ENCODE data around the gene TMEM52.

TMEM52 gene

DNA sequence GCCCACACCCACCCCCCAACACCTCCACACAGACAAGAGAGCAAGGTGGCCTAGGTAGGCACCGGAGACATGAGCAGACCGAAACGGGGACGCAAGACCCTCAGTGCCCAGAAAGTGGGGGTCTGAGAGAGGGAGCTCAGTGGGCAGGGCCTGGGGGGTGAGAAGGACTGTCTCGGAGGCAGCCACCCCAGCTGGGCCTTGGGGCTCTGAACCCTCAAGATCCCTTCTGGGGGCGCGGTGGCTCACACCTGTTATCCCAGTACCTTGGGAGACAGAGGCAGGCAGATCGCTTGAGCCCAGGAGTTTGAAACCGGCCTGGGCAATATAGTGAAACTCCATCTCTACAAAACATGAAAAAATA is 19.1 kb downstream of the TMEM52 start:
- Histone ChIP-seq H3K79me2 (ENCODE audit: low read length) (no peaks in the 10 kb centered on the region), H3K4me2 (ENCODE audit: low read depth, low read length) (no peak overlapping the region), H3K27ac (ENCODE audit: low read length) (no peak overlapping the region), H3K4me3 (ENCODE audit: low read length) (no peak overlapping the region), H3F3A (ENCODE audit: insufficient read depth, low read length) (peaks cover 13% of the 10 kb centered on the region), H3K9me3 (replicated peaks; ENCODE audit: insufficient read depth, low read length) (no peaks in the 10 kb centered on the region), H3K4me1 (ENCODE audit: low read length) (peaks cover 10% of the 10 kb centered on the region), H3K36me3 (replicated peaks; ENCODE audit: insufficient read depth, low read length) (no peaks in the 10 kb centered on the region), H3K9me2 (replicated peaks; ENCODE audit: insufficient read depth, low read length) (no peaks in the 10 kb centered on the region), H4K20me1 (ENCODE audit: insufficient read depth, low read length) (no peaks in the 10 kb centered on the region), H2AFZ (ENCODE audit: low read length) (no peak overlapping the region), H3K9ac (ENCODE audit: low read length) (no peak overlapping the region), H3K27me3 (replicated peaks; ENCODE audit: insufficient read depth, low read length) (no peaks in the 10 kb centered on the region)
- DNase-seq = no peak
- no peak for TF ChIP-seq EZH2phosphoT487 (IDR thresholded peaks at IDR 0.05; ENCODE audit: low read length)
- TF ChIP-seq, protein P1, sequence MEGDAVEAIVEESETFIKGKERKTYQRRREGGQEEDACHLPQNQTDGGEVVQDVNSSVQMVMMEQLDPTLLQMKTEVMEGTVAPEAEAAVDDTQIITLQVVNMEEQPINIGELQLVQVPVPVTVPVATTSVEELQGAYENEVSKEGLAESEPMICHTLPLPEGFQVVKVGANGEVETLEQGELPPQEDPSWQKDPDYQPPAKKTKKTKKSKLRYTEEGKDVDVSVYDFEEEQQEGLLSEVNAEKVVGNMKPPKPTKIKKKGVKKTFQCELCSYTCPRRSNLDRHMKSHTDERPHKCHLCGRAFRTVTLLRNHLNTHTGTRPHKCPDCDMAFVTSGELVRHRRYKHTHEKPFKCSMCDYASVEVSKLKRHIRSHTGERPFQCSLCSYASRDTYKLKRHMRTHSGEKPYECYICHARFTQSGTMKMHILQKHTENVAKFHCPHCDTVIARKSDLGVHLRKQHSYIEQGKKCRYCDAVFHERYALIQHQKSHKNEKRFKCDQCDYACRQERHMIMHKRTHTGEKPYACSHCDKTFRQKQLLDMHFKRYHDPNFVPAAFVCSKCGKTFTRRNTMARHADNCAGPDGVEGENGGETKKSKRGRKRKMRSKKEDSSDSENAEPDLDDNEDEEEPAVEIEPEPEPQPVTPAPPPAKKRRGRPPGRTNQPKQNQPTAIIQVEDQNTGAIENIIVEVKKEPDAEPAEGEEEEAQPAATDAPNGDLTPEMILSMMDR (IDR thresholded peaks at IDR 0.05; ENCODE audit: low read length) = no peak

DNA sequence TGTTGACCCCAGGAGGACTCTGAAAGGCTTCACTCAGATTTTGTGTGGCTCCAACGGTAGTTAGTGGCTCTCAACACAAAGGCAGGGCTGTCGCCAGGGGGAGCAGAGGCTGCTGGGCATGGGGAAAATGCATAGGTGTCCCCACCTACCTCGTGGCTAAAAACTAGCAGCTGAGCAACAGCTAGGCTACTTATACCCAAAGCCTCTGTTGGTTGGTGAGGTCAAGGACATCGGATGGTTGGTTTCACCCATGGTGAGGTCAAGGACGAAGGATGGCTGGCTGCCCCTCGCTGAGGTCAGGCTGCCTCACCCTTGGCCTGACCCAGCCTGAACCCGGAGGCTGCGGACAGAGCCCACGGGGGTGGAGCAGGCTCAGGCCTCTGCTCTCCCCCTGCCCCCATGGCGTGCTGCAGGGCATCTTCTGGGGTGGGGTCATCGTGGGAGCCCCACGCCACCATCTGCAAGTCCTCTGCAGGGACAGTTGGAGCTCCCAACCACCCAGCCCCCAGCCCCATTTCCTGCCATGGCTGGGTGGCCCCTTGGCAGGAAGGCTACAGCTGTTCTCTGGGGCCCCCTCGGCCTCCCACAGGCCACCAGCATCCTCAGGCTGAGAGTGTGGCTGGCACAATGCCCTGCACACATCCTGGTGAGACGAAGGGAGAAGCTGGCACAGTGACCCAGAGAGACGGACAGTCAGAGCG is 19.7 kb downstream of the TMEM52 start:
- DNase-seq = no peak
- no peak overlapping the region for H2AFZ ChIP-seq (ENCODE audit: low read length)
- no peaks in the 10 kb centered on the region for H3K36me3 ChIP-seq (replicated peaks; ENCODE audit: insufficient read depth, low read length)
- no peaks in the 10 kb centered on the region for H3K9me3 ChIP-seq (replicated peaks; ENCODE audit: insufficient read depth, low read length)
- no peak overlapping the region for H3K9ac ChIP-seq (ENCODE audit: low read length)
- TF ChIP-seq EZH2 (optimal IDR thresholded peaks at IDR 0.05; ENCODE audit: low read depth, low read length) (no peak), EZH2phosphoT487 (IDR thresholded peaks at IDR 0.05; ENCODE audit: low read length) (no peak)
- TF ChIP-seq, protein P1 (IDR thresholded peaks at IDR 0.05; ENCODE audit: low read length) = no peak; the same call in 1 of the 2 replicates
- no peaks in the 10 kb centered on the region for H3K79me2 ChIP-seq (ENCODE audit: low read length)
- no peak overlapping the region for H3K4me3 ChIP-seq (ENCODE audit: low read length)
- H3K4me2 ChIP-seq (ENCODE audit: low read depth, low read length) = no peak overlapping the region
- peaks cover 15% of the 10 kb centered on the region for H3K4me1 ChIP-seq (ENCODE audit: low read length)
- H3K27me3 ChIP-seq (replicated peaks; ENCODE audit: insufficient read depth, low read length) = no peaks in the 10 kb centered on the region
- no peak overlapping the region for H3K27ac ChIP-seq (ENCODE audit: low read length)
- no peaks in the 10 kb centered on the region for H3K9me2 ChIP-seq (replicated peaks; ENCODE audit: insufficient read depth, low read length)
- H3F3A ChIP-seq (ENCODE audit: insufficient read depth, low read length) = peaks cover 13% of the 10 kb centered on the region
- no peaks in the 10 kb centered on the region for H4K20me1 ChIP-seq (ENCODE audit: insufficient read depth, low read length)

DNA sequence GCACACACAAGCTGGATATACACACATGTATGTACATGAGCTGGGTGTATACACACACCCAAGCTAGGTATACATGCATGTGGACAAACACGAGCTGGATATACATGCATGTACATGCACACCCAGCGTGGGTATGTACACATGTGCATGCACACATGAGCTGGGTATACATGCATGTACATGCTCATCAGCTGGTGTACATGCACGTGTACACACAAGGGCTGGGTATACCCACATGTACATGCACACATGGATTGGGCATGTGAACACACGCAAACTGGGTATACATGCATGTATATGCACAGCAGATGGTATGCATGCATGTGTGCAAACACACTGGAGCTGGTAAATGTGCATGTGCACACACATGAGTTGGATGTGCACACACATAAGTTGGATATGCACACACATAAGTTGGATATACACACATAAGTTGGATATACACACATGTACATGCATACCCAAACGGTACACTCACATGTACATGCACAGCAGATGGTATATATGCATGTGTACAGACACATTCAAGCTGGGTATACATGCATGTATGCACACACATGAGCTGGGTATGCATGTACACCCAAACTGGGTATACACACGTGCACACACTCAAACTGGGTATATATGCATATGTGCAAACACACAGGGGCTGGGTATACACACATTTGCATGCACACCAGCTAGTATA is 20.7 kb downstream of the TMEM52 start:
- no peak overlapping the region for H3K4me3 ChIP-seq (ENCODE audit: low read length)
- no peaks in the 10 kb centered on the region for H3K27me3 ChIP-seq (replicated peaks; ENCODE audit: insufficient read depth, low read length)
- H3F3A ChIP-seq (ENCODE audit: insufficient read depth, low read length) = peaks cover 13% of the 10 kb centered on the region
- no peaks in the 10 kb centered on the region for H3K36me3 ChIP-seq (replicated peaks; ENCODE audit: insufficient read depth, low read length)
- H3K27ac ChIP-seq (ENCODE audit: low read length) = no peak overlapping the region
- H3K4me1 ChIP-seq (ENCODE audit: low read length) = peaks cover 15% of the 10 kb centered on the region
- no peaks in the 10 kb centered on the region for H3K9me3 ChIP-seq (replicated peaks; ENCODE audit: insufficient read depth, low read length)
- no peak overlapping the region for H3K4me2 ChIP-seq (ENCODE audit: low read depth, low read length)
- no peak overlapping the region for H2AFZ ChIP-seq (ENCODE audit: low read length)
- no peaks in the 10 kb centered on the region for H3K79me2 ChIP-seq (ENCODE audit: low read length)
- TF ChIP-seq EZH2phosphoT487 (IDR thresholded peaks at IDR 0.05; ENCODE audit: low read length) (no peak), EZH2 (optimal IDR thresholded peaks at IDR 0.05; ENCODE audit: low read depth, low read length) (no peak)
- TF ChIP-seq, protein P1 (IDR thresholded peaks at IDR 0.05; ENCODE audit: low read length) = no peak
- H3K9ac ChIP-seq (ENCODE audit: low read length) = no peak overlapping the region
- no peak for DNase-seq
- no peaks in the 10 kb centered on the region for H4K20me1 ChIP-seq (ENCODE audit: insufficient read depth, low read length)
- no peaks in the 10 kb centered on the region for H3K9me2 ChIP-seq (replicated peaks; ENCODE audit: insufficient read depth, low read length)
